Endothelial cell of hepatic sinusoid (primary cell): ENCODE measurements around the gene TTBK1.

Source experiments
- in situ Hi-C: cut with HindIII; loops from 2 replicates; pipeline ENCODE4 v1.10.0; 2017; ENCODE audit warnings: low sequenced_read_pairs

The TTBK1 gene

GRCh38 chr6:43222418-43223059 lies 20.7 kb upstream of the TTBK1 start:
- in situ Hi-C loops = no loop called here

GRCh38 chr6:43223175-43223574 lies 20.1 kb upstream of the TTBK1 start:
- in situ Hi-C loops = no loop called here

- in situ Hi-C loops = no loop called here
Measured at GRCh38 chr6:43226192-43226851, 17.0 kb upstream of the TTBK1 start.

GRCh38 chr6:43228951-43229802 lies 14.1 kb upstream of the TTBK1 start, which contains the start of gene DNPH1:
Gene DNPH1, minus strand, starts transcription at chr6:43229481. Its CDS starts 25 bp downstream, at chr6:43229456.
- in situ Hi-C loops = no loop called here

- in situ Hi-C loops = no loop called here
Measured at GRCh38 chr6:43229803-43230620, 13.3 kb upstream of the TTBK1 start.

GRCh38 chr6:43231053-43231452 lies 12.2 kb upstream of the TTBK1 start:
- in situ Hi-C loops = no loop called here

- in situ Hi-C loops = no loop called here
Measured at GRCh38 chr6:43231735-43232450, 11.4 kb upstream of the TTBK1 start.

- in situ Hi-C loops = no loop called here
Measured at GRCh38 chr6:43235841-43236240, 7.4 kb upstream of the TTBK1 start.

- in situ Hi-C loops = no loop called here
Measured at GRCh38 chr6:43239054-43239453, 4.2 kb upstream of the TTBK1 start.

- in situ Hi-C loops = no loop called here
Measured at GRCh38 chr6:43240950-43241349, 2.3 kb upstream of the TTBK1 start.

GRCh38 chr6:43241446-43241845 lies 1.8 kb upstream of the TTBK1 start:
- in situ Hi-C loops = no loop called here

- in situ Hi-C loops = no loop called here
Measured at GRCh38 chr6:43243664-43244321, 512 bp downstream of the TTBK1 start.

- in situ Hi-C loops = no loop called here
Measured at GRCh38 chr6:43246301-43247113, 3.2 kb downstream of the TTBK1 start.

GRCh38 chr6:43247114-43247999 lies 4.1 kb downstream of the TTBK1 start:
- in situ Hi-C loops = no loop called here

GRCh38 chr6:43248101-43248500 lies 4.8 kb downstream of the TTBK1 start:
- in situ Hi-C loops = no loop called here

GRCh38 chr6:43248791-43249190 lies 5.5 kb downstream of the TTBK1 start:
- in situ Hi-C loops = no loop called here

- in situ Hi-C loops = no loop called here
Measured at GRCh38 chr6:43250992-43251373, 7.7 kb downstream of the TTBK1 start.

- in situ Hi-C loops = no loop called here
Measured at GRCh38 chr6:43253401-43253800, 10.1 kb downstream of the TTBK1 start.
